ENCODE measurements around the gene VWA8. TPM values are rescaled to one million over a fixed set of nuclear protein-coding genes. Genes with fewer than 3 reads are reported as not detected.
"Not testable (repeated sequence)": the region's sequence is repeated elsewhere in the genome, so short reads cannot be mapped to it uniquely, and the experiment has no call there.

Gene VWA8
- total and polyA plus RNA-seq, 2 of the 13 experiments (the other 11 are each of a cell fraction or from before 2014, with no cell fraction given): 9.1 to 17.3 TPM

DNA sequence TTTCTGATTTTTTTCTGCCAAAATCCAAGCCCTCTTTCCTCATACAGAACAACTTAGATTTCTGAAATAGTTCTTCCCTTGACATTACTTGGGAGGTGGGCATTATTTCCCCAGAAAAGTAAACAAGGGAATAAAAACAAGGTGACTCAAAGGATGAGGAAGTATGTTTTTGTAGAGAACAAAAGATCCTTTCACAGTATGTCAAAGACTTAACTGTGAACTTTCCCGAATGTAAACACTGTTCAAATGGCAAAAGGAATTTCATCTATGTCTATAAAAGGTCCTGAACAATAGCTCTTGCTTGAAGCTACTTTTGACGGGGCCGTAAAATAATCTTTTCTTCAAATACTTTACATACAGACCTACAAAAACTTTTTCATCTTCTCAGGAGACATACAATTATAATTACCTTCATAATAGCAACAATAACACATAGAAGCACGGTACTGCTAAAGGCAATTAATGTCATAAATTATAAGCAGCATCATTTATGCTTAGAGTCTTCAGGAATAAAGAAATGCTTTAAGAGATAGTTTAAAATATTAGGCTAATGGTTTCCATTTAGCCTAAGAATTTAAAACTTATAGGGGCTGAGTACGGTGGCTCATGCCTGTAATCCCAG lies 312.5 kb downstream of the VWA8 start (continued):
- no peak for TF ChIP-seq EZH2 (conservative IDR thresholded peaks at IDR 0.05; ENCODE audit: low read depth, low read length)
- TF ChIP-seq ZNF543 (CRISPR knock-in tag; IDR thresholded peaks at IDR 0.05): no peak
- no peak for TF ChIP-seq U2AF2 (IDR thresholded peaks at IDR 0.05; ENCODE audit: low read depth, low read length)

GRCh38 chr13:41647699-41648313 lies 313.1 kb downstream of the VWA8 start:
- CTCF ChIA-PET (ENCODE audit: low intra/inter-chr PET ratio, low total read pairs); FAIRE-seq; H4K20me1 ChIP-seq (ENCODE audit: insufficient read depth, low read length); H3K9me3 ChIP-seq (ENCODE audit: low read length); H3K36me3 ChIP-seq (replicated peaks in 1 of 2; ENCODE audit: control insufficient read depth in 1 of 2, insufficient read depth in 2 of 2, low read length in 2 of 2); H2AFZ ChIP-seq (ENCODE audit: low read length); H3K27me3 ChIP-seq (ENCODE audit: control insufficient read depth in 1 of 2, insufficient read depth in 2 of 2, low read length in 2 of 2); H3K79me2 ChIP-seq (ENCODE audit: insufficient read depth, low read length); DNase-seq (ENCODE audit: low spot score): not testable (repeated sequence)
- intact Hi-C loops (cut with micrococcal nuclease; ENCODE audit: unreplicated experiment): loop anchor here (1.0 to 5.0 kb wide), 5 partner anchors 34 to 359 kb away; no protein-coding TSS in a partner anchor
- TF ChIP-seq YEATS2 (CRISPR knock-in tag; IDR thresholded peaks at IDR 0.05; ENCODE audit: borderline replicate concordance) (0 out of 2 replicates have a peak, but pooled peaks have one; percentile 5), FOSL2 (CRISPR knock-in tag; IDR thresholded peaks at IDR 0.05) (0 out of 2 replicates have a peak, but pooled peaks have one; percentile 4)
- Histone ChIP-seq H3K9ac (ENCODE audit: insufficient read depth, low read depth, low read length) (peak overlapping the region; percentile 59), H3K4me1 (ENCODE audit: insufficient read depth, low read length) (peaks cover 82% of the 10 kb centered on the region), H3K4me2 (ENCODE audit: low read depth, low read length) (peak overlapping the region; percentile 50), H3K27ac (ENCODE audit: extremely low read length, insufficient read depth, low read length) (peak overlapping the region; percentile 90), H3K4me3 (replicated peaks in 1 of 3; ENCODE audit: insufficient read depth in 1 of 3, low read depth in 2 of 3, low read length in 3 of 3) (peak overlapping the region in 1 of 3 experiments; percentile 7; a peak in 1 of 6 replicates)
- 73% methylated on average over 10 of the region's 10 CpGs for WGBS (ENCODE audit: low lambda C conversion rate)
- POLR2A ChIA-PET: interaction anchor here (1.0 to 3.2 kb wide), 12 partner anchors 13 to 588 kb away, joined by 3 to 46 read pairs (median 6); no protein-coding TSS in a partner anchor
- BruUV-seq (replicated peaks): TSS peak; percentile 51
- peak; percentile 46 for ATAC-seq
- in situ Hi-C loops (cut with HindIII; ENCODE audit: extremely low pct_ligation_motif_present, low pct_unique_long_range_greater_than_20kb): loop anchor here (5.0 kb wide), 1 partner anchor 41 kb away; no protein-coding TSS in a partner anchor
